PC-9 (cell line): ENCODE results near the gene PSMC4.

ENCODE experiments used
- CTCF ChIP-seq: fragments of 200-600 bp; sonication (generic); conservative IDR thresholded peaks from 2 replicates; pipeline ENCODE4 v1.6.1; 2017; ENCODE audit warnings: mixed run types, antibody characterized with exemption, mild to moderate bottlenecking, moderate library complexity
- EZH2 ChIP-seq: fragments of 200-600 bp; sonication (generic); IDR thresholded peaks from 2 replicates; pipeline ENCODE4 v1.8.0; 2017; ENCODE audit warnings: antibody characterized with exemption, low read depth

GRCh38 chr19:39993605-39994004 is 22.6 kb downstream of the PSMC4 start:
- TF ChIP-seq CTCF (no peak), EZH2 (no peak)
